Neutrophil (primary cell): ENCODE data around the gene CTNND2.

ENCODE experiments used
- H3K27ac ChIP-seq: fragments of 200-600 bp; sonication (generic); 2 replicates; pipeline ENCODE4 v1.5.1; 2016; ENCODE audit warnings: mild to moderate bottlenecking, moderate library complexity
- H3K27me3 ChIP-seq: fragments of 200-600 bp; sonication (generic); 2 replicates; pipeline ENCODE4 v1.6.0; 2016; ENCODE audit warnings: mild to moderate bottlenecking
- H3K36me3 ChIP-seq: fragments of 200-600 bp; sonication (generic); 2 replicates; pipeline ENCODE4 v1.5.1; 2017
- H3K4me1 ChIP-seq, 2 experiments: fragments of 200-600 bp in 1 of 2; sonication (generic) in 1 of 2; 1 replicate in 1 of 2; 2 replicates in 1 of 2; pipeline versions ENCODE4 v1.5.1 to v1.6.1; 2013 to 2016; ENCODE audit warnings: low read depth in 1 of 2, low read length in 1 of 2, mild to moderate bottlenecking in 1 of 2, moderate library complexity in 1 of 2; ENCODE audit not compliant: control insufficient read depth in 1 of 2, insufficient read depth in 1 of 2
- H3K4me3 ChIP-seq, 2 experiments: fragments of 200-600 bp in 1 of 2; sonication (generic) in 1 of 2; 1 replicate in 1 of 2; 2 replicates in 1 of 2; pipeline ENCODE4 v1.5.1; 2013 to 2016; ENCODE audit warnings: low read depth in 1 of 2, low read length in 1 of 2, mild to moderate bottlenecking in 1 of 2, moderate library complexity in 1 of 2
- H3K9me3 ChIP-seq: fragments of 200-600 bp; sonication (generic); 2 replicates; pipeline ENCODE4 v1.5.1; 2016
- CTCF ChIP-seq: fragments of 200-600 bp; sonication (generic); IDR thresholded peaks from 2 replicates; pipeline ENCODE4 v1.5.1; 2016; ENCODE audit warnings: antibody characterized with exemption

CTNND2 gene

DNA sequence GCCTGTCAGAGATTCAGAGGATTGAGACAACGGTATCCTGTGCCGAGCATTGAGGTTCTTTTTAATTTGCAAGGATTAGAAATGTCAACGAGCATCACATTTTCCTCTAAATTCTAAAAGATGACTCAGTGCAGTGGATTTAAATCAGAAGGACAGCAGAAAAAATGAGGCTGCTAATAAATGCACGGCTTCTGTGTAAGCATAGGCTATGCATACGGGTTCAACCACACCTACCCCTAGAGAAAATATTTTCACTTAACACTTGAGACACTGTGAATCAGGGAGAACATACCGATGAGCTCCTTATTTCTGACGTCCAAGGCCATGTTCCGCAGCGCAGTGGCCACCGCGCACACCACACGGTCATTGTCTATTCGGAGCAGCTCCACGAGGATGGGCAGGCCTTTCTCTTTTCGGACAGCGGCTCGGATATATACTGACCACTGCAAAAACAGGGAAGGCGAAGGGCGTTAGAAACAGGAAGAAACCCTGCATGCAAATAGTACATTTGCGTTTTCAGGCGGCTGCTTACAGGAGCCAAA, 821.8 kb downstream of the CTNND2 start:
- H3K4me3 ChIP-seq = no peak overlapping the region
- no peaks in the 10 kb centered on the region for H3K36me3 ChIP-seq
- H3K27ac ChIP-seq = no peak overlapping the region
- H3K9me3 ChIP-seq = no peaks in the 10 kb centered on the region
- no peaks in the 10 kb centered on the region for H3K4me1 ChIP-seq
- no peak for TF ChIP-seq CTCF
- no peaks in the 10 kb centered on the region for H3K27me3 ChIP-seq

DNA sequence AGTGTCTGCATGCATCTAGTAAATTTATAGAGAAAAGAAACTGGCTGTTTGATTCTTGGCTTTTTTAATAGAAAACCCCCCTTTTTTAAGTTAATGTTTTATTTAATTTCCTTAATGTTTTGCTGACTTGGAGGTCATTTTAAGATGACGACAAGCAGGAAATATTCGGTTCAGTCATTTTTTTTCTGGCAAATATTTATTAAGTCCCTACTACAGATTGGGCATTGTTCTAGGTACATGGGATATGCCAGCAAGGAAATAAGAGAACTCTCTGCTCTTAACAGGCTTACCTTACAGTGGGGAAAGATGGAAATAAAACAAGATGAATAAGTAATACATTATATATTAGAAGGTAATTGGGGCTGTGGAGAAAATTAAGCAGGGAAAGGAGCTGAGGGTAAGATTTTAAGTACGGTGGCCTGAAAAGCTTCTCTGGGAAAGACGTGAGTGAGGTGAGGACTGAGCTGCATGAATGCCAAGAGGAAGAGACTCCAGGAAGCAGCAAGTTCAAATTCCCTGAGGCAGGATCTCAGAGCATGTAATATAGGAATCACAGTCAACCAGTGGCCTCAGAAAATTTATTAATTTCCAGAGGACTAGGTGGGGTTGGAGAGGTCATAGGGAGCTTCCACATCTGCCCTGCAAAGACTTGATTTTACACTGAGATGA, 827.2 kb downstream of the CTNND2 start:
- TF ChIP-seq CTCF = no peak
- Histone ChIP-seq H3K27me3 (peaks cover 7% of the 10 kb centered on the region), H3K9me3 (no peaks in the 10 kb centered on the region), H3K4me1 (no peaks in the 10 kb centered on the region), H3K36me3 (no peaks in the 10 kb centered on the region), H3K27ac (no peak overlapping the region), H3K4me3 (no peak overlapping the region)

DNA sequence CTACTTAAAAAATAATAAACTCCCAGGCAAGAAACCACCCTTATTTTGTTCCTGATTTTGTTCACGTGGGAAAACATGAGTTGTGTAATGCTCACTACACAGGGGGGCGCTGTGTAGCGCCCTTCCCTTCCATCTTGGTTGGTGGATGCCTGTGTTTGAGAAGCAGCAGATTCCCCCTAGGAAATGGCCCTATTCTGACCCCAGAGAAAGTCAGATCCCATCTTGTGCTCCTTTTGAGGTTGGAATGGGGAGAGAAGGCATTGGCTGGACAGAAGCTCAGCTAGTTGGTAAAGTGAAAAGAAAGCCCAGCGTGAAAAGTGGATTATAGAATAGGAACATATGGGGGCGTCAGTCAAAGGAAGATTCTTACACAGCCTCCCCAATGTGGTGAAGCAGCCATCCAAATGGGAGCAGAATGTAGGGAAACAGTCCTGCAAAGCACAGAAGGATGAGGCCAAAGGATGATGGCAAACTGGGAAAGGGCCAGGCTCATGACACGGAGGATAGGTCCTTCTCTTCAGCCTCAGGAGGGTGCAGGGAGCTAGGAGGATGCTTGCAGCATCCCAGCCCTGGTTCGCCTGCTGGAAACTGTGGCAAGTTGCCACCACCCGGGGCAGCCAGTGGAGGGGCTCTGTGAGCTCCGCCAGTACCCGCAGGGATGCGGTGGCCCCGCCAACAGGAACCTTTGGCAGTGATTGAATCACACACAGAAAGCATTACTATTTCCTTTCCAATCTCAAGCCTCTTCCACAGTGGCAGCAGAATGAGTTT, 829.0 kb downstream of the CTNND2 start:
- Histone ChIP-seq H3K36me3 (no peaks in the 10 kb centered on the region), H3K27ac (no peak overlapping the region), H3K4me3 (no peak overlapping the region), H3K4me1 (no peaks in the 10 kb centered on the region), H3K9me3 (no peaks in the 10 kb centered on the region), H3K27me3 (peaks cover 7% of the 10 kb centered on the region)
- no peak for TF ChIP-seq CTCF

GRCh38 chr5:11072568-11072967, 831.7 kb downstream of the CTNND2 start:
- no peak overlapping the region for H3K27ac ChIP-seq
- no peaks in the 10 kb centered on the region for H3K4me1 ChIP-seq
- H3K9me3 ChIP-seq = no peaks in the 10 kb centered on the region
- no peak for TF ChIP-seq CTCF
- peaks cover 7% of the 10 kb centered on the region for H3K27me3 ChIP-seq
- no peak overlapping the region for H3K4me3 ChIP-seq
- no peaks in the 10 kb centered on the region for H3K36me3 ChIP-seq

DNA sequence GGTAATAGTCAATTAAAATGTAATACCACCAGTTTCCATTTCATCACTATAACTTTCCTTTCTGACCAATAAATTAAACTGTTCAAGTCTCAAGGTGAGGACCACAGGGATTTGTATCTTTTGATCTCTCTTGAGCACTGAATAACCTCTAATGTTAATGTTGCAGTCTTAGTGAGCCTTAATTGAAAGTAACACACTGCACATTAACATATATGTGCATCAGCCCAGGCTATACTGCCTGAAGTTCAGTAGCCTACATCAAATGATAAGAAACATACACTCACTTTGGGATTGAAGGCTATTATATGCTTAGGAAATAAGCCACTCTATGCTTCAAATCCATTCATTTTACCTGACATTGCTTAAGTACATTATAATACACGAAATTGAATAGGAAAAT, 832.2 kb downstream of the CTNND2 start:
- TF ChIP-seq CTCF = no peak
- H3K27ac ChIP-seq = no peak overlapping the region
- no peaks in the 10 kb centered on the region for H3K36me3 ChIP-seq
- H3K4me1 ChIP-seq = no peaks in the 10 kb centered on the region
- H3K4me3 ChIP-seq = no peak overlapping the region
- peaks cover 7% of the 10 kb centered on the region for H3K27me3 ChIP-seq
- H3K9me3 ChIP-seq = no peaks in the 10 kb centered on the region
